Right atrium auricular region (tissue), 2 donors: ENCODE results near the gene SIPA1L3. TPM values are rescaled to one million over a fixed set of nuclear protein-coding genes. Genes with fewer than 3 reads are reported as not detected.

Source experiments
- DNase-seq: peaks from one replicate; pipeline ENCODE4 v3.0.0-alpha.2; 2019; ENCODE audit warnings: low spot score
- H3K27ac ChIP-seq, 2 donors: fragments of 200-600 bp; sonication (generic); 1 replicate in 1 of 2; 2 replicates in 1 of 2; pipeline ENCODE4 v1.5.1; 2016 to 2019
- H3K27me3 ChIP-seq, 2 donors: fragments of 200-600 bp; sonication (generic); one replicate each; pipeline versions ENCODE4 v1.5.1 to v1.6.0; 2017 to 2019
- H3K36me3 ChIP-seq: fragments of 200-600 bp; sonication (generic); one replicate; pipeline ENCODE4 v1.5.1; 2016
- H3K4me1 ChIP-seq, 2 donors: fragments of 200-600 bp; sonication (generic); one replicate each; pipeline versions ENCODE4 v1.5.1 to v1.6.0; 2017 to 2019
- H3K4me3 ChIP-seq, 2 donors: fragments of 200-600 bp; sonication (generic); 1 replicate in 1 of 2; 2 replicates in 1 of 2; pipeline ENCODE4 v1.5.1; 2017 to 2019; ENCODE audit warnings: mild to moderate bottlenecking in 1 of 2, moderate library complexity in 1 of 2
- H3K9me3 ChIP-seq, 2 donors: fragments of 200-600 bp; sonication (generic); one replicate each; pipeline ENCODE4 v1.5.1; 2019
- CTCF ChIP-seq, 2 donors: fragments of 200-600 bp; sonication (generic); IDR thresholded peaks; one replicate each; pipeline ENCODE4 v1.5.1; 2019; ENCODE audit warnings: antibody characterized with exemption in 2 of 2
- total RNA-seq, 2 donors: library from RNA; depleted of rRNA; stranded (reverse); fragments of >200 nt; gene quantifications; one replicate each; pipeline ENCODE4 v1.1.0, GENCODE V29; 2016

The SIPA1L3 gene
- total RNA-seq, 2 donors from 2014 or later: 10.7 to 19.6 TPM

DNA sequence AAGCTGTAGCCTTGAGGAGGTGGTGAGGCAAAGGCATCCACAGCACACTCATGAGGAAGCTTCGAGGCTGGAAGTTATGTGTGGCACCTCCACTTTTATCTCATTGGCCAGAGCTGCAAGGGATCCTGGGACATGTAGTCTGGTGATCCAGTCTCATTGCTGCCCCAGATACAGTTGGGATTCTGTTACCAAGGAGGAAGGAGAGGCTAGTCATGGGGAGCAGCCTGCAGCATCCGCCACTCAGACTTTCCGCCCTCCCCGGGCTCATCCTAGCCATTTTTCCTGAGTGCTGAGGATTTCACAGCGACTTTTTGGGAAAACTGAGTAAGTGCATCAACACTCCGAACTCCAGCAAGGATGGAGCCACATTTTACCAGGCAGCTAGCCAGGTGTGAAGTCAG lies 242.7 kb downstream of the SIPA1L3 start:
- no peaks in the 10 kb centered on the region for H3K27me3 ChIP-seq
- no peaks in the 10 kb centered on the region for H3K9me3 ChIP-seq
- no peak overlapping the region for H3K4me3 ChIP-seq
- H3K27ac ChIP-seq: no peak overlapping the region
- no peaks in the 10 kb centered on the region for H3K4me1 ChIP-seq
- peaks cover 6% of the 10 kb centered on the region for H3K36me3 ChIP-seq
- no peak for DNase-seq
- no peak for TF ChIP-seq CTCF (IDR thresholded peaks at IDR 0.05)

- TF ChIP-seq CTCF (IDR thresholded peaks at IDR 0.05): no peak
- peaks cover 6% of the 10 kb centered on the region for H3K36me3 ChIP-seq
- H3K27me3 ChIP-seq: no peaks in the 10 kb centered on the region
- no peak overlapping the region for H3K4me3 ChIP-seq
- H3K9me3 ChIP-seq: no peaks in the 10 kb centered on the region
- no peak overlapping the region for H3K27ac ChIP-seq
- H3K4me1 ChIP-seq: no peaks in the 10 kb centered on the region
- no peak for DNase-seq
Measured at GRCh38 chr19:38151242-38151641, 244.2 kb downstream of the SIPA1L3 start.

- Histone ChIP-seq H3K27me3 (no peaks in the 10 kb centered on the region), H3K9me3 (no peaks in the 10 kb centered on the region), H3K4me1 (no peaks in the 10 kb centered on the region), H3K27ac (no peak overlapping the region), H3K36me3 (peaks cover 6% of the 10 kb centered on the region), H3K4me3 (no peak overlapping the region)
- no peak for DNase-seq
- TF ChIP-seq CTCF (IDR thresholded peaks at IDR 0.05): no peak
Measured at GRCh38 chr19:38152461-38153379, 245.7 kb downstream of the SIPA1L3 start.

- no peaks in the 10 kb centered on the region for H3K27me3 ChIP-seq
- DNase-seq: no peak
- no peak overlapping the region for H3K4me3 ChIP-seq
- H3K27ac ChIP-seq: no peak overlapping the region
- no peaks in the 10 kb centered on the region for H3K9me3 ChIP-seq
- peaks cover 6% of the 10 kb centered on the region for H3K36me3 ChIP-seq
- TF ChIP-seq CTCF (IDR thresholded peaks at IDR 0.05): no peak
- no peaks in the 10 kb centered on the region for H3K4me1 ChIP-seq
Measured at GRCh38 chr19:38155453-38155852, 248.4 kb downstream of the SIPA1L3 start.

DNA sequence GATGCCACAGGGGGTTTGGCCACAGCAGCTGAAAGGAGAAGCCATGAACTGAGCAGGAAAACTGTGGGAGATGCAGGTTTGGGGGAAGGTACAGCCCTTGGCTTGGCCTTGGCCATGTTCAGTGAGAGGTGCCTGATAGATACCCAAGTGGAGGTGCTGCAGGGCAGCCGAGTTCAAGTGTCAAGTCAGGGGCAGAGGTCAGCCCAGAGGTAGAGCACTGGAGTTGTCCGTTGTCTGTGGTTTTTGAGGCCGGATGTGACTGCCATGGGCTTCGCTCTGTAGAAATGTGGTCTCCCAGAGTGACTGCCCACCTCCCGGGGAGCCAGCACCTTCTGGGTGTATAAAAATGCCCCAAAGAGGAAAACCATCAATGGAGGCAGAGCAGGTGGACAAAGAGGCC lies 251.7 kb downstream of the SIPA1L3 start:
- Histone ChIP-seq H3K36me3 (peaks cover 12% of the 10 kb centered on the region), H3K9me3 (peaks cover 0 to 14% of the 10 kb centered on the region in 2 donors)
- no peak for TF ChIP-seq CTCF (IDR thresholded peaks at IDR 0.05)

More for the DNA sequence above, 251.7 kb downstream of the SIPA1L3 start:
- no peak overlapping the region for H3K27ac ChIP-seq
- DNase-seq: no peak
- H3K4me1 ChIP-seq: no peaks in the 10 kb centered on the region
- H3K4me3 ChIP-seq: no peak overlapping the region
- H3K27me3 ChIP-seq: no peaks in the 10 kb centered on the region
